K562 (cell line): ENCODE measurements around the gene DNAJC11. TPM values are rescaled to one million over a fixed set of nuclear protein-coding genes. Genes with fewer than 3 reads are reported as not detected.

Experiments used
- AFF1 ChIP-seq, 2 experiments: fragments of 450-650 bp; IDR thresholded peaks; 2 replicates each; pipeline ENCODE4 v1.6.1; 2018; ENCODE audit warnings: mild to moderate bottlenecking in 2 of 2, low read depth in 1 of 2; ENCODE audit not compliant: partially characterized antibody in 2 of 2
- CHCHD3 ChIP-seq: fragments of 250-450 bp; sonication (Bioruptor Pico); IDR thresholded peaks from 2 replicates; pipeline ENCODE4 v2.1.2; 2022; ENCODE audit warnings: mild to moderate bottlenecking
- DEAF1 ChIP-seq: fragments of 450-650 bp; formaldehyde crosslinking; IDR thresholded peaks from 2 replicates; pipeline ENCODE4 v1.4.0; 2020; ENCODE audit warnings: mild to moderate bottlenecking, moderate library complexity
- E2F6 ChIP-seq, 2 experiments: IDR thresholded peaks; 2 replicates each; pipeline ENCODE4 v1.6.1; 2011; ENCODE audit warnings: borderline replicate concordance in 1 of 2, control low read depth in 1 of 2, low read depth in 1 of 2, low read length in 1 of 2, mild to moderate bottlenecking in 1 of 2, mixed read lengths in 1 of 2, moderate library complexity in 1 of 2; ENCODE audit not compliant: insufficient read depth in 1 of 2, insufficient read length in 1 of 2, poor library complexity in 1 of 2, severe bottlenecking in 1 of 2; ENCODE audit errors: extremely low read depth in 1 of 2
- FOXK1 ChIP-seq: sonication (generic); formaldehyde crosslinking; IDR thresholded peaks from 2 replicates; pipeline ENCODE4 v1.8.0; 2022; ENCODE audit warnings: missing genetic modification reagents, mild to moderate bottlenecking, borderline replicate concordance
- GTF2A2 ChIP-seq: IDR thresholded peaks from 2 replicates; pipeline ENCODE4 v1.6.1; 2016; ENCODE audit warnings: mild to moderate bottlenecking, missing genetic modification characterization, missing compliant biosample characterization
- HNRNPUL1 ChIP-seq: fragments of 200-400 bp; formaldehyde crosslinking; IDR thresholded peaks from 2 replicates; pipeline ENCODE4 v1.6.1; 2017; ENCODE audit warnings: low read length
- NFE2 ChIP-seq: IDR thresholded peaks from 2 replicates; pipeline ENCODE4 v1.6.1; 2014; ENCODE audit warnings: antibody characterized with exemption, low read depth
- NR1H2 ChIP-seq: sonication (generic); formaldehyde crosslinking; IDR thresholded peaks from 2 replicates; pipeline ENCODE4 v1.4.0; 2020; ENCODE audit warnings: mild to moderate bottlenecking, missing genetic modification reagents
- POLR2B ChIP-seq: fragments of 450-650 bp; IDR thresholded peaks from 2 replicates; pipeline ENCODE4 v1.6.1; 2018; ENCODE audit warnings: low read depth; ENCODE audit not compliant: partially characterized antibody
- PRDM10 ChIP-seq: fragments of 450-650 bp; IDR thresholded peaks from 2 replicates; pipeline ENCODE4 v1.6.1; 2018; ENCODE audit not compliant: partially characterized antibody
- PRPF4 ChIP-seq: fragments of 200-400 bp; formaldehyde crosslinking; IDR thresholded peaks from one replicate; pipeline ENCODE4 v1.6.1; 2017; ENCODE audit warnings: low read length, low read depth, mild to moderate bottlenecking; ENCODE audit not compliant: insufficient read depth, poor library complexity, severe bottlenecking
- SIRT6 ChIP-seq: IDR thresholded peaks from one replicate; pipeline ENCODE4 v1.6.1; 2012; ENCODE audit warnings: low read depth, mild to moderate bottlenecking, control low read depth, inconsistent platforms, low read length, moderate library complexity
- SMAD2 ChIP-seq: fragments of 150-350 bp; IDR thresholded peaks from 2 replicates; pipeline ENCODE4 v1.6.1; 2014; ENCODE audit warnings: low read depth, mild to moderate bottlenecking, low read length
- ZBED1 ChIP-seq: IDR thresholded peaks from 2 replicates; pipeline ENCODE4 v1.6.1; 2014
- ZNF23 ChIP-seq: fragments of 250-450 bp; sonication (Bioruptor Pico); IDR thresholded peaks from 2 replicates; pipeline ENCODE4 v1.4.0; 2020; ENCODE audit warnings: mild to moderate bottlenecking
- polyA plus RNA-seq, 8 experiments: library from polyadenylated mRNA; depleted of rRNA in 4 of 8; stranded (reverse) in 5 of 8; unstranded in 3 of 8; fragments of >200 nt; fragmentation: Nextera tagmentation in 2 of 8; fragmentation: Illumina TruSeq in 1 of 8; extraction: Ambion mirVana in 2 of 8; extraction: Trizol in 1 of 8; gene quantifications; 2 replicates each; pipeline versions ENCODE4 v1.2.1 to v1.2.3, GENCODE V29; 2011 to 2014; ENCODE audit warnings: inconsistent platforms in 1 of 8, missing spikeins in 1 of 8
- total RNA-seq, 7 experiments: library from RNA; depleted of rRNA in 6 of 7; stranded (reverse); fragments of >200 nt in 6 of 7; fragmentation: Illumina TruSeq in 2 of 7; extraction: Trizol in 2 of 7; gene quantifications; 2 replicates each; pipeline versions ENCODE4 v1.2.1 to v1.2.3, GENCODE V29; 2011 to 2021; ENCODE audit warnings: low replicate concordance in 1 of 7

DNAJC11 gene
- total and polyA plus RNA-seq, 9 of the 15 experiments (the other 6 are each of a cell fraction or from before 2014, with no cell fraction given): 14.1 to 123 (median 76.6) TPM

GRCh38 chr1:6601049-6601922 lies 100.3 kb downstream of the DNAJC11 start (continued):
- TF ChIP-seq PRPF4 (no peak), PRDM10 (peak; percentile 68), NFE2 (peak; percentile 100), ZNF23 (CRISPR knock-in tag) (no peak), SMAD2 (no peak), AFF1 (IDR thresholded peaks at IDR 0.05; ENCODE audit: low read depth in 1 of 2, partially characterized antibody in 2 of 2) (peak in 1 of 2 experiments; percentile 17), ZBED1 (no peak), NR1H2 (no peak), E2F6 (IDR thresholded peaks at IDR 0.05; ENCODE audit: borderline replicate concordance in 1 of 2, extremely low read depth in 1 of 2, insufficient read depth in 1 of 2, insufficient read length in 1 of 2, low read depth in 1 of 2, low read length in 1 of 2, poor library complexity in 1 of 2, severe bottlenecking in 1 of 2) (no peak), SIRT6 (no peak), DEAF1 (CRISPR knock-in tag) (no peak), HNRNPUL1 (no peak), GTF2A2 (0 out of 2 replicates have a peak, but pooled peaks have one; percentile 3), CHCHD3 (CRISPR knock-in tag) (no peak), FOXK1 (peak; percentile 97), POLR2B (no peak)
